DMS114 treated with DMSO at 0.1 percent for 48 hours (cell line): ENCODE data around the gene XPO4.

Experiments used
- DNase-seq: peaks from one replicate; lab custom pipeline; 2025; ENCODE audit not compliant: unreplicated experiment; lab: John Stamatoyannopoulos, UW

The XPO4 gene

GRCh38 chr13:20729633-20730585 lies 172.6 kb downstream of the XPO4 start:
- no peak for DNase-seq

GRCh38 chr13:20728579-20729311 lies 173.8 kb downstream of the XPO4 start:
- DNase-seq: no peak

GRCh38 chr13:20727856-20728255 lies 174.7 kb downstream of the XPO4 start:
- DNase-seq: no peak
